Nephron (organoid): Measurements from ENCODE around the gene COPA.
"Not testable (repeated sequence)": the region's sequence is repeated elsewhere in the genome, so short reads cannot be mapped to it uniquely, and the experiment has no call there.

Source experiments
- H3K27ac Mint-ChIP-seq, 3 experiments: 2 replicates each; pipeline ENCODE4 v1.8.0; 2020; ENCODE audit warnings: mixed read lengths in 3 of 3, mild to moderate bottlenecking in 2 of 3, moderate library complexity in 1 of 3
- H3K27me3 Mint-ChIP-seq: 2 replicates; pipeline ENCODE4 v1.8.0; 2021; ENCODE audit warnings: low read depth, mild to moderate bottlenecking, moderate library complexity, mixed read lengths
- H3K36me3 Mint-ChIP-seq: 2 replicates; pipeline ENCODE4 v1.8.0; 2020; ENCODE audit warnings: low read depth, mixed read lengths
- H3K4me1 Mint-ChIP-seq: 2 replicates; pipeline ENCODE4 v1.8.0; 2020; ENCODE audit warnings: mixed read lengths
- H3K4me3 Mint-ChIP-seq, 3 experiments: 2 replicates each; pipeline ENCODE4 v1.8.0; 2020; ENCODE audit warnings: mild to moderate bottlenecking in 3 of 3, mixed read lengths in 3 of 3, moderate library complexity in 2 of 3
- H3K9me3 Mint-ChIP-seq: 2 replicates; pipeline ENCODE4 v1.8.0; 2020; ENCODE audit warnings: mixed read lengths
- TF ChIP-seq, protein P1 (sequence below), 3 experiments: fragments of 200-600 bp; sonication (generic); IDR thresholded peaks; one replicate each; pipeline ENCODE4 v1.5.0; 2021; ENCODE audit warnings: antibody characterized with exemption in 3 of 3; ENCODE audit not compliant: unreplicated experiment in 3 of 3

The COPA gene

GRCh38 chr1:160342953-160343869 is at the start of gene COPA, which contains the start of gene NCSTN:
Gene COPA (minus strand): TSS chr1:160343250. CDS start chr1:160343170, 80 bp downstream.
Gene NCSTN (plus strand): TSS chr1:160343383. CDS start chr1:160343397, 14 bp downstream.
- peaks cover 29% of the 10 kb centered on the region for H3K36me3 Mint-ChIP-seq
- peaks cover 43% of the 10 kb centered on the region for H3K4me1 Mint-ChIP-seq
- no peaks in the 10 kb centered on the region for H3K27me3 Mint-ChIP-seq
- H3K9me3 Mint-ChIP-seq, result no peaks in the 10 kb centered on the region
- H3K27ac Mint-ChIP-seq, result peak within 1 kb of the TSS; percentile 95 to 99 (median 97)
- H3K4me3 Mint-ChIP-seq, result peak within 1 kb of the TSS; percentile 98 to 100 (median 99)
- TF ChIP-seq, protein P1, sequence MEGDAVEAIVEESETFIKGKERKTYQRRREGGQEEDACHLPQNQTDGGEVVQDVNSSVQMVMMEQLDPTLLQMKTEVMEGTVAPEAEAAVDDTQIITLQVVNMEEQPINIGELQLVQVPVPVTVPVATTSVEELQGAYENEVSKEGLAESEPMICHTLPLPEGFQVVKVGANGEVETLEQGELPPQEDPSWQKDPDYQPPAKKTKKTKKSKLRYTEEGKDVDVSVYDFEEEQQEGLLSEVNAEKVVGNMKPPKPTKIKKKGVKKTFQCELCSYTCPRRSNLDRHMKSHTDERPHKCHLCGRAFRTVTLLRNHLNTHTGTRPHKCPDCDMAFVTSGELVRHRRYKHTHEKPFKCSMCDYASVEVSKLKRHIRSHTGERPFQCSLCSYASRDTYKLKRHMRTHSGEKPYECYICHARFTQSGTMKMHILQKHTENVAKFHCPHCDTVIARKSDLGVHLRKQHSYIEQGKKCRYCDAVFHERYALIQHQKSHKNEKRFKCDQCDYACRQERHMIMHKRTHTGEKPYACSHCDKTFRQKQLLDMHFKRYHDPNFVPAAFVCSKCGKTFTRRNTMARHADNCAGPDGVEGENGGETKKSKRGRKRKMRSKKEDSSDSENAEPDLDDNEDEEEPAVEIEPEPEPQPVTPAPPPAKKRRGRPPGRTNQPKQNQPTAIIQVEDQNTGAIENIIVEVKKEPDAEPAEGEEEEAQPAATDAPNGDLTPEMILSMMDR (IDR thresholded peaks at IDR 0.05; ENCODE audit: unreplicated experiment in 3 of 3), result no peak

DNA sequence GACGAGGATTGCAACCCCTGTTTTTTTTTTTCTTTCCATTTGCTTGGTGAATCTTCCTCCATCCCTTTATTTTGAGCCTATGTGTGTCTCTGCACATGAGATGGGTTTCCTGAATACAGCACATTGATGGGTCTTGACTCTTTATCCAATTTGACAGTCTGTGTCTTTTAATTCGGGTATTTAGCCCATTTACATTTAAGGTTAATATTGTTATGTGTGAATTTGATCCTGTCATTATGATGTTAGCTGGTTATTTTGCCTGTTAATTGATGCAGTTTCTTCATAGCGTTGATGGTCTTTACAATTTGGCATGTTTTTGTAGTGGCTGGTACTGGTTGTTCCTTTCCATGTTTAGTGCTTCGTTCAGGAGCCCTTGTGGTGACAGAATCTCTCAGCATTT is 45.4 kb upstream of the COPA start:
- not testable (repeated sequence) for H3K36me3 Mint-ChIP-seq, H3K27ac Mint-ChIP-seq, H3K4me3 Mint-ChIP-seq, H3K4me1 Mint-ChIP-seq, H3K27me3 Mint-ChIP-seq
- peaks cover 27% of the 10 kb centered on the region for H3K9me3 Mint-ChIP-seq

GRCh38 chr1:160384812-160385211 is 41.8 kb upstream of the COPA start:
- not testable (repeated sequence) for H3K4me3 Mint-ChIP-seq, H3K27me3 Mint-ChIP-seq, H3K4me1 Mint-ChIP-seq, H3K36me3 Mint-ChIP-seq, H3K27ac Mint-ChIP-seq
- peaks cover 27% of the 10 kb centered on the region for H3K9me3 Mint-ChIP-seq

DNA sequence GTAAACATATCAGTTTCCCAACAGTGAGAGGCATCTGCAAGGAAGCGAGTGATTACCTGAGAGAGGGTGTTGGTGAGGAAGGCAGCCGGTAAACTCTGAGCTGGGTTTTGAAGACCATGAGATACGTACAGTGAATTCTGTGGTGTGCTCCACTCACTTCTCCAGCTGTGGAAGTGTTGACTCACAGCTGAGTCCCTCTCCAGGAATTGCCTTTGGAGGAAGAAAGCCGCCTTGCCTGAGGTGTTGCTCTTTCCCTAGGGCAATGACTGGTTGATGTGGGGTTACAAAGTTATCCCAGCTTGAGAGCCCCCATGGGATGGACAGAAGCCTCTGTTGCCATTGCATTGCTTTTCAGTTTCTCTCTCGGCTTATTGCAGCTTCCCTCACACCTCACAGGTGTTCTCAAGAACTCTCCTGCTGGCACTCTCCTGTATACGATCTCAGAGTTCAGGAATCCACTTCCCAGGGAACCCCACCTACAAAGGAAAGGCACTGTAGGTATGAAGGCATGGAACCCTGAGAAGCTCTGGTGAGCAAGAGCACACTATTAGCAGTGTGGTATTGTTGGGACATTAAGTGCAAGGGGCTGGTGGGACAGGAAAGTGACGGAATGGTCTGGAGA is 34.6 kb upstream of the COPA start:
- Mint-ChIP-seq H3K27ac (no peak overlapping the region), H3K27me3 (peaks cover 14% of the 10 kb centered on the region), H3K4me1 (peaks cover 23% of the 10 kb centered on the region), H3K36me3 (no peaks in the 10 kb centered on the region), H3K4me3 (no peak overlapping the region), H3K9me3 (no peaks in the 10 kb centered on the region)
- TF ChIP-seq, protein P1 (IDR thresholded peaks at IDR 0.05; ENCODE audit: unreplicated experiment in 3 of 3), result no peak

- TF ChIP-seq, protein P1 (IDR thresholded peaks at IDR 0.05; ENCODE audit: unreplicated experiment in 3 of 3), result peak; percentile 79 to 86 (median 83)
- H3K9me3 Mint-ChIP-seq, result no peaks in the 10 kb centered on the region
- no peak overlapping the region for H3K4me3 Mint-ChIP-seq
- peaks cover 23% of the 10 kb centered on the region for H3K4me1 Mint-ChIP-seq
- peaks cover 14% of the 10 kb centered on the region for H3K27me3 Mint-ChIP-seq
- peak overlapping the region in 1 of 3 experiments; percentile 1 for H3K27ac Mint-ChIP-seq
- H3K36me3 Mint-ChIP-seq, result no peaks in the 10 kb centered on the region
These were observed 33.6 kb upstream of the COPA start for GRCh38 chr1:160376525-160377131.

GRCh38 chr1:160375788-160376524 is 32.9 kb upstream of the COPA start:
- Mint-ChIP-seq H3K36me3 (no peaks in the 10 kb centered on the region), H3K9me3 (no peaks in the 10 kb centered on the region), H3K27ac (peak overlapping the region in 1 of 3 experiments; percentile 1), H3K4me1 (peaks cover 27% of the 10 kb centered on the region), H3K4me3 (no peak overlapping the region), H3K27me3 (peaks cover 14% of the 10 kb centered on the region)
- TF ChIP-seq, protein P1 (IDR thresholded peaks at IDR 0.05; ENCODE audit: unreplicated experiment in 3 of 3), result no peak
